ENCODE data around the gene GAGE12C.
"Not testable (repeated sequence)": the region's sequence is repeated elsewhere in the genome, so short reads cannot be mapped to it uniquely, and the experiment has no call there.

GAGE12C gene

GRCh38 chrX:49531877-49532276, at the start of gene GAGE12C:
Gene GAGE12C (plus strand): TSS chrX:49532177. CDS start chrX:49533332, 1,155 bp downstream.
- not testable (repeated sequence) for DNase-seq (ENCODE audit: low spot score)

- not testable (repeated sequence) for DNase-seq (ENCODE audit: low spot score)
Measured at GRCh38 chrX:49541433-49541832, 9.5 kb downstream of the GAGE12C start, which contains the start of gene GAGE12D. Gene GAGE12D (plus strand): TSS chrX:49541733. CDS start chrX:49542888, 1,155 bp downstream.

GRCh38 chrX:49550989-49551388, 19.0 kb downstream of the GAGE12C start, which contains the start of gene GAGE12E:
Gene GAGE12E (plus strand): TSS chrX:49551289. CDS start chrX:49552444, 1,155 bp downstream.
- DNase-seq (ENCODE audit: low spot score): not testable (repeated sequence)

GRCh38 chrX:49560542-49560941, 28.6 kb downstream of the GAGE12C start, which contains the start of gene GAGE12F:
Gene GAGE12F (plus strand): TSS chrX:49560842. CDS start chrX:49561997, 1,155 bp downstream.
- not testable (repeated sequence) for DNase-seq (ENCODE audit: low spot score)

GRCh38 chrX:49568728-49569127, 36.8 kb downstream of the GAGE12C start:
- DNase-seq (ENCODE audit: low spot score): not testable (repeated sequence)

GRCh38 chrX:49569152-49569551, 37.2 kb downstream of the GAGE12C start:
- DNase-seq (ENCODE audit: low spot score): not testable (repeated sequence)

- DNase-seq (ENCODE audit: low spot score): not testable (repeated sequence)
Measured at GRCh38 chrX:49570100-49570499, 38.1 kb downstream of the GAGE12C start, which contains the start of gene GAGE12G. Gene GAGE12G (plus strand): TSS chrX:49570400. CDS start chrX:49571555, 1,155 bp downstream.

GRCh38 chrX:49579649-49580048, 47.7 kb downstream of the GAGE12C start, which contains the start of gene GAGE12H:
Gene GAGE12H (plus strand): TSS chrX:49579949. CDS start chrX:49581104, 1,155 bp downstream.
- DNase-seq (ENCODE audit: low spot score): not testable (repeated sequence)

Data from pons (tissue), 1 donor.